ENCODE data around the gene LIPE.

- TF ChIP-seq CTCF (conservative IDR thresholded peaks at IDR 0.05; ENCODE audit: low read length): no peak
- TF ChIP-seq EZH2phosphoT487 (IDR thresholded peaks at IDR 0.05; ENCODE audit: borderline replicate concordance): no peak
These were observed 17.7 kb downstream of the LIPE start for GRCh38 chr19:42409477-42409876.
